ENCODE results near the gene MCM9.

The MCM9 gene

GRCh38 chr6:118893807-118894424, 41.0 kb downstream of the MCM9 start, which contains the start of gene ASF1A (continued):
- TF ChIP-seq ZBTB20 (tag by site-specific recombination; IDR thresholded peaks at IDR 0.05) (peak; percentile 39; the same call in 1 of the 2 replicates), ZNF121 (tag by site-specific recombination; IDR thresholded peaks at IDR 0.05) (no peak), ZBTB44 (tag by site-specific recombination; IDR thresholded peaks at IDR 0.05) (no peak; the same call in 1 of the 2 replicates), ZNF624 (tag by site-specific recombination; IDR thresholded peaks at IDR 0.05) (no peak), ZNF223 (tag by site-specific recombination; IDR thresholded peaks at IDR 0.05) (no peak), ZNF623 (tag by site-specific recombination; IDR thresholded peaks at IDR 0.05) (0 out of 2 replicates have a peak, but pooled peaks have one; percentile 5), ZNF501 (tag by site-specific recombination; IDR thresholded peaks at IDR 0.05) (no peak; the same call in 1 of the 2 replicates), ZNF211 (tag by site-specific recombination; IDR thresholded peaks at IDR 0.05; ENCODE audit: low read depth) (no peak), ZBTB10 (tag by site-specific recombination; IDR thresholded peaks at IDR 0.05) (no peak), OSR2 (tag by site-specific recombination; IDR thresholded peaks at IDR 0.05) (peak; percentile 89), ZNF24 (tag by site-specific recombination; IDR thresholded peaks at IDR 0.05) (no peak), ZXDB (tag by site-specific recombination; IDR thresholded peaks at IDR 0.05) (peak; percentile 73), ZBTB11 (tag by site-specific recombination; conservative IDR thresholded peaks at IDR 0.05; ENCODE audit: low read depth) (peak; percentile 45), ZNF366 (tag by site-specific recombination; conservative IDR thresholded peaks at IDR 0.05) (0 out of 2 replicates have a peak, but pooled peaks have one; percentile 42), ZNF600 (tag by site-specific recombination; IDR thresholded peaks at IDR 0.05) (no peak), ZNF132 (tag by site-specific recombination; IDR thresholded peaks at IDR 0.05; ENCODE audit: borderline replicate concordance) (no peak), ZNF391 (tag by site-specific recombination; IDR thresholded peaks at IDR 0.05; ENCODE audit: borderline replicate concordance, low read depth) (peak; percentile 5; the same call in 1 of the 2 replicates), ZNF785 (tag by site-specific recombination; IDR thresholded peaks at IDR 0.05) (peak; percentile 50; the same call in 1 of the 2 replicates), ZFP3 (tag by site-specific recombination; IDR thresholded peaks at IDR 0.05; ENCODE audit: low read depth) (no peak), KLF10 (tag by site-specific recombination; IDR thresholded peaks at IDR 0.05) (peak; percentile 68; the same call in 1 of the 2 replicates), ZNF214 (tag by site-specific recombination; IDR thresholded peaks at IDR 0.05; ENCODE audit: borderline replicate concordance) (no peak), ZNF175 (tag by site-specific recombination; IDR thresholded peaks at IDR 0.05) (no peak), ZNF184 (tag by site-specific recombination; IDR thresholded peaks at IDR 0.05) (peak; percentile 54; the same call in 1 of the 2 replicates), YY2 (tag by site-specific recombination; IDR thresholded peaks at IDR 0.05) (no peak), ZNF529 (tag by site-specific recombination; IDR thresholded peaks at IDR 0.05; ENCODE audit: insufficient replicate concordance) (no peak)
- TF ChIP-seq, protein P1, sequence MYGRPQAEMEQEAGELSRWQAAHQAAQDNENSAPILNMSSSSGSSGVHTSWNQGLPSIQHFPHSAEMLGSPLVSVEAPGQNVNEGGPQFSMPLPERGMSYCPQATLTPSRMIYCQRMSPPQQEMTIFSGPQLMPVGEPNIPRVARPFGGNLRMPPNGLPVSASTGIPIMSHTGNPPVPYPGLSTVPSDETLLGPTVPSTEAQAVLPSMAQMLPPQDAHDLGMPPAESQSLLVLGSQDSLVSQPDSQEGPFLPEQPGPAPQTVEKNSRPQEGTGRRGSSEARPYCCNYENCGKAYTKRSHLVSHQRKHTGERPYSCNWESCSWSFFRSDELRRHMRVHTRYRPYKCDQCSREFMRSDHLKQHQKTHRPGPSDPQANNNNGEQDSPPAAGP (tag by site-specific recombination; IDR thresholded peaks at IDR 0.05): peak; percentile 21; the same call in 1 of the 2 replicates
- TF ChIP-seq, protein P2, sequence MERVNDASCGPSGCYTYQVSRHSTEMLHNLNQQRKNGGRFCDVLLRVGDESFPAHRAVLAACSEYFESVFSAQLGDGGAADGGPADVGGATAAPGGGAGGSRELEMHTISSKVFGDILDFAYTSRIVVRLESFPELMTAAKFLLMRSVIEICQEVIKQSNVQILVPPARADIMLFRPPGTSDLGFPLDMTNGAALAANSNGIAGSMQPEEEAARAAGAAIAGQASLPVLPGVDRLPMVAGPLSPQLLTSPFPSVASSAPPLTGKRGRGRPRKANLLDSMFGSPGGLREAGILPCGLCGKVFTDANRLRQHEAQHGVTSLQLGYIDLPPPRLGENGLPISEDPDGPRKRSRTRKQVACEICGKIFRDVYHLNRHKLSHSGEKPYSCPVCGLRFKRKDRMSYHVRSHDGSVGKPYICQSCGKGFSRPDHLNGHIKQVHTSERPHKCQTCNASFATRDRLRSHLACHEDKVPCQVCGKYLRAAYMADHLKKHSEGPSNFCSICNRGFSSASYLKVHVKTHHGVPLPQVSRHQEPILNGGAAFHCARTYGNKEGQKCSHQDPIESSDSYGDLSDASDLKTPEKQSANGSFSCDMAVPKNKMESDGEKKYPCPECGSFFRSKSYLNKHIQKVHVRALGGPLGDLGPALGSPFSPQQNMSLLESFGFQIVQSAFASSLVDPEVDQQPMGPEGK (tag by site-specific recombination; IDR thresholded peaks at IDR 0.05): peak; percentile 15; the same call in 1 of the 2 replicates
- TF ChIP-seq, protein P3, sequence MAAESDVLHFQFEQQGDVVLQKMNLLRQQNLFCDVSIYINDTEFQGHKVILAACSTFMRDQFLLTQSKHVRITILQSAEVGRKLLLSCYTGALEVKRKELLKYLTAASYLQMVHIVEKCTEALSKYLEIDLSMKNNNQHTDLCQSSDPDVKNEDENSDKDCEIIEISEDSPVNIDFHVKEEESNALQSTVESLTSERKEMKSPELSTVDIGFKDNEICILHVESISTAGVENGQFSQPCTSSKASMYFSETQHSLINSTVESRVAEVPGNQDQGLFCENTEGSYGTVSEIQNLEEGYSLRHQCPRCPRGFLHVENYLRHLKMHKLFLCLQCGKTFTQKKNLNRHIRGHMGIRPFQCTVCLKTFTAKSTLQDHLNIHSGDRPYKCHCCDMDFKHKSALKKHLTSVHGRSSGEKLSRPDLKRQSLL (tag by site-specific recombination; IDR thresholded peaks at IDR 0.05): peak; percentile 56; the same call in 1 of the 2 replicates
